ENCODE data around the gene YAF2. TPM values are rescaled to one million over a fixed set of nuclear protein-coding genes. Genes with fewer than 3 reads are reported as not detected.

Gene YAF2
- total RNA-seq, 1 donor from 2014 or later: 35.4 TPM

GRCh38 chr12:42128888-42129287, 109.2 kb downstream of the YAF2 start:
- H3K27ac Mint-ChIP-seq (ENCODE audit: unreplicated experiment): no peak overlapping the region
- DNase-seq (ENCODE audit: low spot score): no peak
- no peaks in the 10 kb centered on the region for H3K27me3 Mint-ChIP-seq (ENCODE audit: low read depth)
- TF ChIP-seq CTCF (IDR thresholded peaks at IDR 0.05): no peak
- H3K4me1 Mint-ChIP-seq (ENCODE audit: low read depth): peaks cover 26% of the 10 kb centered on the region
- no peak overlapping the region for H3K4me3 Mint-ChIP-seq (ENCODE audit: unreplicated experiment)
- no peaks in the 10 kb centered on the region for H3K36me3 Mint-ChIP-seq (ENCODE audit: low read depth)
- H3K9me3 Mint-ChIP-seq (ENCODE audit: low read depth): no peaks in the 10 kb centered on the region

- Mint-ChIP-seq H3K36me3 (ENCODE audit: low read depth) (no peaks in the 10 kb centered on the region), H3K4me1 (ENCODE audit: low read depth) (peaks cover 26% of the 10 kb centered on the region), H3K27me3 (ENCODE audit: low read depth) (no peaks in the 10 kb centered on the region), H3K4me3 (ENCODE audit: unreplicated experiment) (no peak overlapping the region), H3K27ac (ENCODE audit: unreplicated experiment) (no peak overlapping the region), H3K9me3 (ENCODE audit: low read depth) (no peaks in the 10 kb centered on the region)
- DNase-seq (ENCODE audit: low spot score): no peak
- TF ChIP-seq CTCF (IDR thresholded peaks at IDR 0.05): no peak
Measured at GRCh38 chr12:42128327-42128726, 109.7 kb downstream of the YAF2 start.

GRCh38 chr12:42126963-42127362, 111.1 kb downstream of the YAF2 start:
- peaks cover 32% of the 10 kb centered on the region for H3K4me1 Mint-ChIP-seq (ENCODE audit: low read depth)

GRCh38 chr12:42125388-42125767, 112.7 kb downstream of the YAF2 start:
- no peaks in the 10 kb centered on the region for H3K9me3 Mint-ChIP-seq (ENCODE audit: low read depth)
- H3K4me3 Mint-ChIP-seq (ENCODE audit: unreplicated experiment): no peak overlapping the region
- no peaks in the 10 kb centered on the region for H3K36me3 Mint-ChIP-seq (ENCODE audit: low read depth)
- no peak overlapping the region for H3K27ac Mint-ChIP-seq (ENCODE audit: unreplicated experiment)
- peaks cover 17% of the 10 kb centered on the region for H3K4me1 Mint-ChIP-seq (ENCODE audit: low read depth)
- no peak for DNase-seq (ENCODE audit: low spot score)
- no peak for TF ChIP-seq CTCF (IDR thresholded peaks at IDR 0.05)
- H3K27me3 Mint-ChIP-seq (ENCODE audit: low read depth): no peaks in the 10 kb centered on the region

More at GRCh38 chr12:42126963-42127362, 111.1 kb downstream of the YAF2 start:
- no peaks in the 10 kb centered on the region for H3K27me3 Mint-ChIP-seq (ENCODE audit: low read depth)
- no peak for TF ChIP-seq CTCF (IDR thresholded peaks at IDR 0.05)
- H3K4me3 Mint-ChIP-seq (ENCODE audit: unreplicated experiment): no peak overlapping the region
- H3K36me3 Mint-ChIP-seq (ENCODE audit: low read depth): no peaks in the 10 kb centered on the region
- H3K27ac Mint-ChIP-seq (ENCODE audit: unreplicated experiment): no peak overlapping the region
- H3K9me3 Mint-ChIP-seq (ENCODE audit: low read depth): no peaks in the 10 kb centered on the region
- DNase-seq (ENCODE audit: low spot score): no peak

GRCh38 chr12:42124764-42125387, 113.2 kb downstream of the YAF2 start:
- Mint-ChIP-seq H3K4me3 (ENCODE audit: unreplicated experiment) (no peak overlapping the region), H3K9me3 (ENCODE audit: low read depth) (no peaks in the 10 kb centered on the region), H3K4me1 (ENCODE audit: low read depth) (peaks cover 15% of the 10 kb centered on the region), H3K27me3 (ENCODE audit: low read depth) (no peaks in the 10 kb centered on the region), H3K36me3 (ENCODE audit: low read depth) (no peaks in the 10 kb centered on the region), H3K27ac (ENCODE audit: unreplicated experiment) (no peak overlapping the region)
- no peak for DNase-seq (ENCODE audit: low spot score)
- no peak for TF ChIP-seq CTCF (IDR thresholded peaks at IDR 0.05)
